K562 (cell line): Measurements from ENCODE around the gene ZNF337. TPM values are rescaled to one million over a fixed set of nuclear protein-coding genes. Genes with fewer than 3 reads are reported as not detected.

Experiments
- ATF1 ChIP-seq, 2 experiments: fragments of 450-650 bp in 1 of 2; IDR thresholded peaks; 2 replicates each; pipeline ENCODE4 v1.6.1; 2016; ENCODE audit warnings: missing compliant biosample characterization in 1 of 2, missing genetic modification characterization in 1 of 2
- C11orf30 ChIP-seq: fragments of 450-650 bp; IDR thresholded peaks from 2 replicates; pipeline ENCODE4 v1.6.1; 2016; ENCODE audit warnings: low read depth, mild to moderate bottlenecking
- FOS ChIP-seq: IDR thresholded peaks from 3 replicates; pipeline ENCODE4 v1.6.1; 2011; ENCODE audit not compliant: insufficient read length; ENCODE audit errors: extremely low read depth
- MAFK ChIP-seq: IDR thresholded peaks from 2 replicates; pipeline ENCODE4 v1.6.1; 2011; ENCODE audit warnings: low read length, improper control_type of control experiment
- MTF1 ChIP-seq: fragments of 250-450 bp; sonication (Bioruptor Pico); IDR thresholded peaks from 2 replicates; pipeline ENCODE4 v1.9.0; 2021; ENCODE audit warnings: moderate library complexity, mild to moderate bottlenecking, inconsistent platforms, borderline replicate concordance
- NELFE ChIP-seq: IDR thresholded peaks from 2 replicates; pipeline ENCODE4 v1.6.1; 2011; ENCODE audit warnings: mild to moderate bottlenecking; ENCODE audit not compliant: insufficient read depth, insufficient read length
- NFIC ChIP-seq: fragments of 450-650 bp; IDR thresholded peaks from 2 replicates; pipeline ENCODE4 v1.6.1; 2017; ENCODE audit warnings: mild to moderate bottlenecking, inconsistent platforms
- NR4A1 ChIP-seq, 2 experiments: fragments of 250-450 bp in 1 of 2; fragments of 450-650 bp in 1 of 2; sonication (Bioruptor Pico) in 1 of 2; IDR thresholded peaks; 2 replicates each; pipeline versions ENCODE4 v1.4.0 to v1.6.1; 2016 to 2020; ENCODE audit warnings: mild to moderate bottlenecking in 2 of 2, missing compliant biosample characterization in 1 of 2, missing genetic modification characterization in 1 of 2, moderate library complexity in 1 of 2
- PKNOX1 ChIP-seq: fragments of 450-650 bp; IDR thresholded peaks from 2 replicates; pipeline ENCODE4 v1.6.1; 2016
- SAFB ChIP-seq: fragments of 200-400 bp; formaldehyde crosslinking; IDR thresholded peaks from 2 replicates; pipeline ENCODE4 v1.6.1; 2017; ENCODE audit warnings: low read depth, low read length, borderline replicate concordance
- SRSF9 ChIP-seq: fragments of 200-400 bp; formaldehyde crosslinking; IDR thresholded peaks from 2 replicates; pipeline ENCODE4 v1.6.1; 2017; ENCODE audit warnings: low read depth, low read length, borderline replicate concordance
- ZNF75A ChIP-seq: fragments of 450-650 bp; formaldehyde crosslinking; IDR thresholded peaks from 2 replicates; pipeline ENCODE4 v1.4.0; 2020; ENCODE audit warnings: mild to moderate bottlenecking
- polyA plus RNA-seq, 8 experiments: library from polyadenylated mRNA; depleted of rRNA in 4 of 8; stranded (reverse) in 5 of 8; unstranded in 3 of 8; fragments of >200 nt; fragmentation: Nextera tagmentation in 2 of 8; fragmentation: Illumina TruSeq in 1 of 8; extraction: Ambion mirVana in 2 of 8; extraction: Trizol in 1 of 8; gene quantifications; 2 replicates each; pipeline versions ENCODE4 v1.2.1 to v1.2.3, GENCODE V29; 2011 to 2014; ENCODE audit warnings: inconsistent platforms in 1 of 8, missing spikeins in 1 of 8
- total RNA-seq, 7 experiments: library from RNA; depleted of rRNA in 6 of 7; stranded (reverse); fragments of >200 nt in 6 of 7; fragmentation: Illumina TruSeq in 2 of 7; extraction: Trizol in 2 of 7; gene quantifications; 2 replicates each; pipeline versions ENCODE4 v1.2.1 to v1.2.3, GENCODE V29; 2011 to 2021; ENCODE audit warnings: low replicate concordance in 1 of 7
- TF ChIP-seq, protein P1 (sequence below), 2 experiments: IDR thresholded peaks; 2 replicates each; pipeline ENCODE4 v1.6.1; 2011; ENCODE audit warnings: borderline replicate concordance in 1 of 2, control low read depth in 1 of 2, low read depth in 1 of 2, low read length in 1 of 2, mild to moderate bottlenecking in 1 of 2, mixed read lengths in 1 of 2, moderate library complexity in 1 of 2; ENCODE audit not compliant: insufficient read depth in 1 of 2, insufficient read length in 1 of 2, poor library complexity in 1 of 2, severe bottlenecking in 1 of 2; ENCODE audit errors: extremely low read depth in 1 of 2
- TF ChIP-seq, protein P2 (sequence below): sonication (generic); formaldehyde crosslinking; IDR thresholded peaks from 2 replicates; pipeline ENCODE4 v1.4.0; 2020; ENCODE audit warnings: mild to moderate bottlenecking, missing genetic modification reagents

Gene ZNF337
- total and polyA plus RNA-seq, 9 of the 15 experiments (the other 6 are each of a cell fraction or from before 2014, with no cell fraction given) = 0.25 to 5.6 (median 3.5) TPM

GRCh38 chr20:25696371-25697131 is at the start of gene ZNF337 (continued):
- TF ChIP-seq NFIC = no peak
- TF ChIP-seq NR4A1 (CRISPR knock-in tag; IDR thresholded peaks at IDR 0.05) = 0 out of 2 replicates have a peak, but pooled peaks have one; percentile 3
- TF ChIP-seq NR4A1 (tag; IDR thresholded peaks at IDR 0.05) = no peak
- no peak for TF ChIP-seq MTF1 (CRISPR knock-in tag)
- TF ChIP-seq, protein P1, sequence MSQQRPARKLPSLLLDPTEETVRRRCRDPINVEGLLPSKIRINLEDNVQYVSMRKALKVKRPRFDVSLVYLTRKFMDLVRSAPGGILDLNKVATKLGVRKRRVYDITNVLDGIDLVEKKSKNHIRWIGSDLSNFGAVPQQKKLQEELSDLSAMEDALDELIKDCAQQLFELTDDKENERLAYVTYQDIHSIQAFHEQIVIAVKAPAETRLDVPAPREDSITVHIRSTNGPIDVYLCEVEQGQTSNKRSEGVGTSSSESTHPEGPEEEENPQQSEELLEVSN (IDR thresholded peaks at IDR 0.05; ENCODE audit: borderline replicate concordance in 1 of 2, extremely low read depth in 1 of 2, insufficient read depth in 1 of 2, insufficient read length in 1 of 2, low read depth in 1 of 2, low read length in 1 of 2, poor library complexity in 1 of 2, severe bottlenecking in 1 of 2) = peak in 1 of 2 experiments; percentile 9
- 0 out of 2 replicates have a peak, but pooled peaks have one; percentile 8 for TF ChIP-seq SAFB
- no peak for TF ChIP-seq ATF1 (CRISPR knock-in tag; IDR thresholded peaks at IDR 0.05)
- peak; percentile 93 for TF ChIP-seq ATF1 (tag; IDR thresholded peaks at IDR 0.05)
- TF ChIP-seq C11orf30 = 0 out of 2 replicates have a peak, but pooled peaks have one; percentile 3
- TF ChIP-seq FOS = no peak
- no peak for TF ChIP-seq MAFK
- TF ChIP-seq NELFE = no peak
- TF ChIP-seq, protein P2, sequence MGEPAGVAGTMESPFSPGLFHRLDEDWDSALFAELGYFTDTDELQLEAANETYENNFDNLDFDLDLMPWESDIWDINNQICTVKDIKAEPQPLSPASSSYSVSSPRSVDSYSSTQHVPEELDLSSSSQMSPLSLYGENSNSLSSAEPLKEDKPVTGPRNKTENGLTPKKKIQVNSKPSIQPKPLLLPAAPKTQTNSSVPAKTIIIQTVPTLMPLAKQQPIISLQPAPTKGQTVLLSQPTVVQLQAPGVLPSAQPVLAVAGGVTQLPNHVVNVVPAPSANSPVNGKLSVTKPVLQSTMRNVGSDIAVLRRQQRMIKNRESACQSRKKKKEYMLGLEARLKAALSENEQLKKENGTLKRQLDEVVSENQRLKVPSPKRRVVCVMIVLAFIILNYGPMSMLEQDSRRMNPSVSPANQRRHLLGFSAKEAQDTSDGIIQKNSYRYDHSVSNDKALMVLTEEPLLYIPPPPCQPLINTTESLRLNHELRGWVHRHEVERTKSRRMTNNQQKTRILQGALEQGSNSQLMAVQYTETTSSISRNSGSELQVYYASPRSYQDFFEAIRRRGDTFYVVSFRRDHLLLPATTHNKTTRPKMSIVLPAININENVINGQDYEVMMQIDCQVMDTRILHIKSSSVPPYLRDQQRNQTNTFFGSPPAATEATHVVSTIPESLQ (CRISPR knock-in tag) = no peak
- TF ChIP-seq PKNOX1 = 0 out of 2 replicates have a peak, but pooled peaks have one; percentile 3
- no peak for TF ChIP-seq ZNF75A (CRISPR knock-in tag)
- no peak for TF ChIP-seq SRSF9
